GM18520 (cell line): ENCODE measurements around the gene ACTL6B.
"Not testable (repeated sequence)": the region's sequence is repeated elsewhere in the genome, so short reads cannot be mapped to it uniquely, and the experiment has no call there.

Source experiments
- ATAC-seq: cut with Tn5 transposase; IDR thresholded peaks from one replicate; pipeline ENCODE4 v1.9.1; 2021; ENCODE audit not compliant: unreplicated experiment

The ACTL6B gene

DNA sequence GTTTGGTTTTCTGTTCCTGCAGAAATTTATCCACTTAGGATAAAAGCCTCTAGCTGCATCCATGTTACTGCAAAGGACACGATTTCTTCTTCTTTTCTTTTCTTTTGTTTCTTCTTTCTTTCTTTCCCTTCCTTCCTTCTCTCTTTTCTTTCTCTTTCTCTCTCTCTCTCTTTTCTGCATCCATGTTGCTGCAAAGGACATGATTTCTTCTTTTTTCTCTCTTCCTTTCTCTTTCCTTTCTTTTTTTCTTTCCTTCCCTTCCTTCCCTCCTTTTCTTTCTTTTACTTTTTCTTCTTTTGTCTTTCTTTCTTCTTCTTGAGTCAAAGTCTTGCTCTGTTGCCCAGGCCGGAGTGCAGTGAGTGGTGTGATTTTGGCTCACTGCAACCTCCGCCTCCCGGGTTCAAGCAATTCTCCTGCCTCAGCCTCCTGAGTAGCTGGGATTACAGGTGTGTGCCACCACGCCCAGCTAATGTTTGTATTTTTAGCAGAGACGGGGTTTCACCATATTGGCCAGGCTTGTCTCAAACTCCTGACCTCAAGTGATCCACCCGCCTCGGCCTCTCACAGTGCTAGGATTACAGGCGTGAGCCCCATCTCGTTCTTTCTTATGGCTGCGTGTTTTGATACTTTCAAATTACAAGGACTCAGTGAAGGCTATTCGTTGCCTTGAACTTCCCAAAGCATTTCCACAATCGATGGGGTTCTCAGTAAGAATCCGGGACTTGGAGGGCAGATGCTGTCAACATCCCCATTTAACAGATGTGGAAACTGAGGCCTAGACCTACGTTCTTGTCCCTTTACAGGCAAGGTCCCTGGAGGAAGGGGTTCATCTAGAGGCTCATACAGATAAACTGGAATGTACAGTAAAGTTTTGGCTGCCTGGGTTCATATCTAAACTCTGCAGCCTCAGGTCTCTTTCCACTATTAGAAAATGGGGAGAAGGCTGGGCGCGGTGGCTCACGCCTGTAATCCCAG, 15.4 kb upstream of the ACTL6B start:
- ATAC-seq = no peak

DNA sequence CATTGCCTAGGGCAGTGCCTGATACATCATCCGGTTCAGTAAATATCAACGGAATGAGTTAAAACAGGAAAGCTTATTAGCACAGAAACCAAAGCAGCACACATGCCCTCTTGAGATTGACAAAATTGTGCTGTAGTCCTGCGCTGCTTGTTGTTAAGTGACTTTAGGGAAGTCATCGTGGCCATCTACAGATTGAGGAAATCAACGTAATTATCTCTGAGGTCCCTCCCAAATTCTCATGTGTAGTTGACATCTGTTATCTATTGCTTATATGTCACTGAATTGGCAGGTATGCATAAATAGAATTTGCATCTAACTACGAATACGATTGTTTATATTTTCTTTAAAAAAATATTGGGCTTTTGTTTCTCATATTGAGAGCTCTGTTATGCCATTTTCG, 13.8 kb upstream of the ACTL6B start:
- no peak for ATAC-seq

DNA sequence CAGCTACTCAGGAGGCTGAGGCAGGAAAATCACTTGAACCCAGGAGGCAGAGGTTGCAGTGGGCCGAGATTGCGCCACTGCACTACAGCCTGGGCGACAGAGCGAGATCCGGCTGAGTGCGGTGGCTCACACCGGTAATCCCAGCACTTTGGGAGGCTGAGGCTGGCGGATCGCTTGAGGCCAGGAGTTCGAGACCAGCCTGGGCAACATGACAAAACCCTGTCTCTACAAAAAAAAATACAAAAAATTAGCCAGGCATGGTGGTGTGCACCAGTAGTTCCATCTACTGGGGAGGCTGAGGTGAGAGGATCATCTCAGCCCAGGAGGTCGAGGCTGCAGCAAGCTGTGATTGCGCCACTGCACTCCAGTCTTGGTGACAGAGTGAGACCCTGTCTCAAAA, 12.9 kb upstream of the ACTL6B start:
- ATAC-seq = not testable (repeated sequence)

DNA sequence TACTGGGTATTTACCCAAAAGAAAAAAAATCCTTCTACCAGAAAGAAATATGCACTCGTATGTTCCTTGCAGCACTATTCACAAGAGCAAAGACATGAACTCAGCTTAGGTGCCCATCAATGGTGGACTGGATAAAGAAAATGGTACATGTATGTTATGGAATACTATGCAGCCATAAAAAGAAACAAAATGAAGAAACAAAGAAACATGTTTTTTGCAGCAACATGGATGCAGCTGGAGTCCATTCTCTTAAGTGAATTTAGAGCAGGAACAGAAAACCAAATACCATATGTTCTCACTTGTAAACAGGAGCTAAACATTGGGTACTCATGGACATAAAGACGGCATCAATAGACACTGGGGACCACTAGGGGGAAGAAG, 11.8 kb upstream of the ACTL6B start:
- no peak for ATAC-seq

DNA sequence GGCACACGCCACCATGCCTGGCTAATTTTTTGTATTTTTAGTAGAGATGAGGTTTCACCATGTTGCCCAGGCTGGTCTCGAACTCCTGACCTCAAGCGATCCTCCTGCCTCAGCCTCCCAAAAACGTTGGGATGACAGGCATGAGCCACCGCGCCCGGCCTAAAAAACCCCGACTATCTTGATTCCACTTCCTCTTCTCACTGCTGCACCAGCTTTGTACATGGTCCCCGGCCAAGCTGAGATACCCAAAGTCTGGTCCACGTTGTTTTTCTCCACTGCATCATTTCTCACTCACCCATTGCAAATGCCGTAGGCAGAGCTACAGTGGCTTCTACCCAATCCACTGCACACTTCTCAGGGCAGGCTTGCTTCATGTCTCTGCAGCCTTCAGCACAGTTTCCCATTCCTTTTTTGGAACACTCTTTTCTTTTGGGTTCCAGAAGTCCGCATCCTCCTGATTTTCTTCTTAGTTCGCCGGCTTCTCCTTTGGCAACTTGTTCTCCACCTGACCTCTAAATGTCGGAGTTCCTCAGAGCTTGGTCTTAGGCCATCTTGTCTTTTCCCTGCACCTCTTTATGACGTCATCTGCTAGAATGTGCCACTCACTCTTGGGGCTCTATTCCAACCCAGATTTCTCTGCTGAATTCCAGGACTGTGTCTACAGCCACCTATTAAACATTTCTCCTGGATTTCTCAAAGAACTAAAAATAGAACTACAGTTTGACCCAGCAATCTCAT, 11.3 kb upstream of the ACTL6B start:
- ATAC-seq = no peak

DNA sequence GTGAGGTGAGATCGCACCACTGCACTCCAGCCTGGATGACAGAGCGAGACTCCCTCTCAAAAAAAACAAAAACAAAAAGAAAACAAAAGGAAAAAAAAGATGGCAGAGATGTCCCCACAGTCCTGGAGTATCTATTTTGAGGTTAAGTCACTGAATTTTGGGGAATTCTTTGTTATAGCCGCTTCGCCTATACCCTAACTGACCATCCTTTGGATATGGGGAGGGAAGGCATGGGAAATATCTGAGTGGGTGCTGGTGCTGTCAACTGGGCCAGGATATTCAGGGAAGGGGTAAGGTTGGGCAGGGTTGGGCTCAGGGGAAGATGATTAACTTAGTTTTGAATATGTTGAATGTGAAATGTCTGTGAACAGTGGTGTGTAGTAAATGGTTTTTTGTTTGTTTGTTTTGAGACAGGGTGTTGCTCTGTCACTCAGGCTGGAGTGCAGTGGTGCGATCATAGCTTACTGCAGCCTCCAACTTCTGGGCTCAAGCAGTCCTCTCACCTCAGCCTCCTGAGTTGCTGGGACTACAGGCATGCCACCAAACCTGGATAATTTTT, 9.0 kb upstream of the ACTL6B start:
- no peak for ATAC-seq

DNA sequence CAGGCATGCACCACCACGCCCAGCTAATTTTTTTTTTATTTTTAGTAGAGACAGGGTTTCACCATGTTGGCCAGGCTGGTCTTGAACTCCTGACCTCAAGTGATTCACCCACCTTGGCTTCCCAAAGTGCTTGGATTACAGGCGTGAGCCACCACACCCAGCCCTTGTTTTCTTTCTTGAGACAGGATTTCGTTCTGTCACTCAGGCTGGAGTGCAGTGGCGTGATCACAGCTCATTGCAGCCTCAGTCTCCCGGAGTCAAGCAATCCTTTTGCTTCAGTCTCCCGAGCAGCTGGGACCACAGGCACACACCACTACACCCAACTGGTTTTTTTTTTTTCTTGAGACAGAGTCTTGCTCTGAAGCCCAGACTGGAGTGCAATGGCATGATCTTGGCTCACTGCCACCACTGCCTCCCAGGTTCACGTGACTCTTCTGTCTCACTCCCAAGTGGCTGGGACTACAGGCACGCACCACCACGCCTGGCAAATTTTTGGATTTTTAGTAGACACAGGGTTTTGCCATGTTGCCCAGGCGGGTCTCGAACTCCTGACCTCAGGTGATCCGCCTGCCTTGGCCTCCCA, 6.0 kb upstream of the ACTL6B start:
- ATAC-seq = not testable (repeated sequence)

DNA sequence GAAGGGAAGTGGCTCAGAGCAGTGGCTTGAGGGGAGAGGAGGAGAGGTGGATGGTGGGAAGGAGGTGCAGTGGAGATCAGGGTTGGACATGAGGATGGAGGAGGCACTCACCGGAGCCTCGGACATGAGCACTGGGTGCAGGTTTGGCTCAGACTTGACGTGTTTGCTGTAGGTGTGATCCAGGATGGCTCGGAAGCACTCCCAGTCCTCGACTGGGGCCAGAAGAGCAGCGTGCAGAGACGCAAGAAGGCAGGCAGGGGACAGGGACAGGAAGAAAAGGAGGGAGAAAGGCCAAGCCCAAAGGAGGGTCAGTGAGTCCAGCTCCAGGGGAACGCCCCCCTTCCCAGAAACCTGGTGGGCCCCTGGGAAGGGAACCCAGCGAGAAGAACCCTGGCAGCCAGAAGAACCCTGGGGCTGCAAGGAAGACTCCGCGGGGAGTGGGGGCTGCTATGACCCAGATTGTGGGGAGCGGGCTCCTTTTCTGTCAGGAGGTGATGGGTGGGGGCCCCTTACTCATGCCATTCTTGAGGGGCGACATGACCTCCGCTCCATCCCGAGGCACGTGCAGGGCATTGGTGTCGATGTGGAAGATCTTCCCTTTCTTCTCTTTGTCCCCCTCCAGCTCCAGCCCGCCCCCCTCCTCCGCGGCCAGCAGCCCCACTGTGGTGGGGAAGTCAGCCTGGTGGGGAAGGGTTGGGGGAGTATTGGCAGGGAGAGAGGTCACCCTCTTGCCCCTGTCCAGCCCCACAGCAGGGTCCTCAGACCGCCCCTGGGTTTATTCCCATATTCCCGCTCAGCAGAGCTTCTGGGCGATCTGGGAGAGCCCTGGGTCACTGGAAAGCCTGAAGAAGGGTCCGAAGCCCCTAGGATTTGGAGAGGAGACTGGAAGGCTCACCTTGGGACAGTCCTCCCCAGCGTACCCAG, 1.1 kb downstream of the ACTL6B start:
- ATAC-seq = no peak

DNA sequence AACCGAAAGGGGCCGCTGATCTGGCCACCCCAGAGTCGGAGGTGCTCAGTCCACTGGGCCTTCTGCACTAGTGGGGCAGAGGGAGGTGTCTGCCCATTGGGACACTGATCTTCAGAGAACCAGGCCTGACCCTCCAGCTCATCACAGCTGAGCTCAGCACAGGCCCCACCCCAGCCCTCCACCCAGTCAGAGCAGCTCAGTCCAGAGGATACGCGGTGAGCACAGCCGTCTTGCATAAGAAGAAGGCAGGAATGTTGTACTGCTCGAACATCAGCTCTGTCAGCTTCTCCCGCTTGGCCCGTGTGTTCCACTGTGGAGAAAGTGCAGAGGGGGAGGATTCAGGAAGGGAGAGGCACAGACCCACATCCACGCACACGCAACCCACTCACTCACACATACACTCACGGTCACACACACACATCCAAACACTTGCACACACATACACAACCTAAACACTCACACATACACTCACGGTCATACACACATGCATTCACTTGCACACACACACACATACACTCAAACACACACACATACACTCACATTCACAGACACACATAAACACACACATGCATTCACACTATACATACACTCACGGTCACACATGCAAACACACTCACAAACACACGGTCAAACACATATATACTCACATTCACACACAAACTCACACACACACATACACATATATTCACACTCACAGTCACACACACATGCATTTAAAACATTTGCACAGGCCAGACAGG, 6.3 kb downstream of the ACTL6B start:
- no peak for ATAC-seq

DNA sequence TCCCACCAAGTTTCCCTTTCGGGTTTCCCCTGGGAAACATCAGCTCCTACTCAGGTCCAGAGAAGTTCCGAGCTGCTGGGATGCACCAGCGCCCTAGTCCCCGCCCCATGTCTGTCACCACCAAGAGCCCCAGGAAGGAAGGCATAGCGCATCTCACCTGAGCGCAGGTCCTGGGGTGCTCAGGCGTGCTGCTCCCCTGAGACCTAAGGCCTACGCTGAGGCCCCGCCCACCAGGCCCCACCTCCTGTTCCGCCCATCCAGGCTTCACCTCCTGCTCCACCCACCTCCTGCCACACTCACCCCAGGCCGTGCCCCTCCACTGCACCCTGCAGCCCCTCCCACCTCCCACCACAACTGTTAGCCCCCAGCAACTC, 13.7 kb downstream of the ACTL6B start:
- ATAC-seq = no peak

DNA sequence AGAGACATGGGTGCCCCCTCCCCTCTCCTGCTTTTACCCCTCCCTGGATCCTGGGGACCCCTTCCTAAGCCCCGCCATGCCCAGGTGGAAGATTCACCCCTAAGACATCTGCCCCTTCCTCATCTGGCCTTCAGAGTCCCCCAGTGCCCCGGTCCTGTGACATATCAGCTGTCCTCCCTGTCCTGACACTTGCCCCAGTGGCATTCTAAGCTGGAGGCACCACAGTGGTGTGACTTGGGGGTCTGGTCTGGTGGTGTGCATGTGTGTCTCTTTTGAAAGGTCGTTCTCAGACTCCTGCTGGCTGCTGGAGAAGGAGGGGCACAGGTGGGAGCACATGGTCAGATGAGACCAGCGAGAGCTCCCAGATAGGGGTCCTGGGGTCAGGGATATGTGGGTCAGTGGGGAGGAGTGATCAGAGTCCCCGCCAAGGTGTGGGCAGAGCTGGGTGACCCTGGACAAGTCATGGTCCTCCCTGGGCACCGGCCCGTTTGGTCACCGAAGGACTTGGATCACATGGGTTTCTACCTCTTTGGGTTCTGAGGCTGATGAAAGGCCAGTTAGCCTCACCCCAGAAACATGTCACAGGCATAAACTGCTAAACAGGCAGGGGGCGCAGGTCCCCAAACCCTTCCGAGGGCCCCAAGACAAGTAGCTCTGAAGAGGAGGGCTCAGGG, 14.3 kb downstream of the ACTL6B start:
- no peak for ATAC-seq

DNA sequence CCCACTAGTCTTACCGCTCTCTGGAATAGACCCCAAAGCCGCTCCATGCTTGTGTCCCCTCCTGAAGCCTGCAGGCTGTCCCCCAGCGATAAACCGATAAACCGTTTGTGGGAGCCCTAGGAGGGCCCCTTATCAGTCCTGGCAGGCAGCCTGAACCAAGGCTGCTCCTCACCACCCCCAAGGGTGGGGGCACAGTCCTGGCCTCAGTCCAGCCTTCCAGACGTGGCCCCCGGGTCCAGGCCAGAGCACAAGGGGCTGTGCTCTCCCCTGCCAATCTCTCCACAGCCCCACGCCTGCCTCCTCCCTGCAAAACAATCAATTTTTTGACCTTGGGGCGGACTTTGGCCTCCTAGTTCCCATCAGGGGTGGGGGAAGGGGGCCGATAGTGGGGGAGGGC, 14.8 kb downstream of the ACTL6B start, which contains the start of gene TFR2:
Gene TFR2, minus strand, starts transcription at position 90 of the 397 bp plus-strand sequence. Its CDS starts 43 bp downstream, at position 47.
- no peak for ATAC-seq

DNA sequence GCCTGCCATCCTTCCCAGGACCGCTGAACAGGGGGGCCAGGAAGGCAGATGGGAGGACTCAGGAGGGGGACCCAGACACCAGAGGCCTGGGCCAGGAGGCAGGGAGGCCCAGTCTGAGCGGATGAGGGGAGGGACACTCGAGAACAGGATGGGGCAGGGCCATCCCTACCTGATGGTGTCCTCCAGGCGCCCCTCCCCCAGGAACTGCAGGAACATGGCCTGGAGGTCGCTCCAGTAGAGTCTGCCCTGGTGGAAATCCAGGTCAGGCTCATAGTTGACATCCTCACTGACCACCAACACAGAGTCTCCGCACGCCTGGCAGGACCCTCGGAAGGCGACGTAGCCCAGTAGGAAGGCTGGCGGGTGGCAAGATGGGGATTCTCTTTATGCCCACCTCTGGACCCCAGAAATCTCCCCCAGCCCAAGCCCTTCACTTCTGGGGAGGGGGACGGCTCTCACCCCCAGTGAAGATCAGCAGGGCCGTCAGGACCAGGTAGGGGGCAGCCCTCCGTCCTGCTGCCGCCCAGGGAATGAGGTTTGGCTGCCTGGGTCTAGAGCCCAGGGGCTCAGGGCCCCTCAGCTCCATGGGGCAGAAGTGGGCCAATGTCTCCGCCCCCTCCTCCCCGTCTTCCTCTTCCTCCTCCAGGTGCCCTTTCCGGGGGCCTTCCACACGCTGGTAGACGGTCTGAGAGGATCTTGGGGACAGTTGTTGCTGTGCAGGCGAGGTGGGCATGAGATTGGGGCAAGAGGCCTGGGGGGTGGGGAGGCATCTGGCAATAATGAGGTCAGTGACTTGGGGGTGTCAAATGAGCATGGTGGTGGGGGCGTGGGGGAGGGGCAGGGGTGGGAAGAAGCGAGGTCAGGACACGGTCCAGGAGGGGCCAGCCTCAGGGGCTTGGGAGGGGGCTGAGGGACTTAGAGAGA, 15.5 kb downstream of the ACTL6B start:
- no peak for ATAC-seq

DNA sequence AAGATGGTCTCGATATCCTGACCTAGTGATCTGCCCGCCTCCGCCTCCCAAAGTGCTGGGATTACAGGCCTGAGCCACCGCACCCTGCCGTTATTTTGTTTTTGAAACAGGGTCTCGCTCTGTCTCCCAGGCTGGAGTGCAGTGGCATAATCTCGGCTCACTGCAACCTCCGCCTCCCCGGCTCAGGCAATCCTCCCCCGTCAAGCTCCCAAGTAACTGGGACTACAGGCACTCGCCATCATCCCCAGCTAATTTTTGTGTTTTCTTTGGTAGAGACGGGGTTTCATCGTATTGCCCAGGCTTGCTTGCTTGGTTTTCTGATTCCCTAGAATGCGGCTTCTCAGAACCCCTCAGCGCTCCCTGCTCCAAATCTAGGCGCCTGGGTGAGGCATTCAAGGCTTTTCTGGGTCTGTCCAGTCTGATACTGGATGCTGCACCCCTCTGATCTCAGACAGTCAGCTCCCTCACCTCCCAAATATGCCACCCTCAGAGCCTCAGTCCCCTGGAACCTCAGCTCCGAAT, 16.2 kb downstream of the ACTL6B start:
- ATAC-seq = no peak

DNA sequence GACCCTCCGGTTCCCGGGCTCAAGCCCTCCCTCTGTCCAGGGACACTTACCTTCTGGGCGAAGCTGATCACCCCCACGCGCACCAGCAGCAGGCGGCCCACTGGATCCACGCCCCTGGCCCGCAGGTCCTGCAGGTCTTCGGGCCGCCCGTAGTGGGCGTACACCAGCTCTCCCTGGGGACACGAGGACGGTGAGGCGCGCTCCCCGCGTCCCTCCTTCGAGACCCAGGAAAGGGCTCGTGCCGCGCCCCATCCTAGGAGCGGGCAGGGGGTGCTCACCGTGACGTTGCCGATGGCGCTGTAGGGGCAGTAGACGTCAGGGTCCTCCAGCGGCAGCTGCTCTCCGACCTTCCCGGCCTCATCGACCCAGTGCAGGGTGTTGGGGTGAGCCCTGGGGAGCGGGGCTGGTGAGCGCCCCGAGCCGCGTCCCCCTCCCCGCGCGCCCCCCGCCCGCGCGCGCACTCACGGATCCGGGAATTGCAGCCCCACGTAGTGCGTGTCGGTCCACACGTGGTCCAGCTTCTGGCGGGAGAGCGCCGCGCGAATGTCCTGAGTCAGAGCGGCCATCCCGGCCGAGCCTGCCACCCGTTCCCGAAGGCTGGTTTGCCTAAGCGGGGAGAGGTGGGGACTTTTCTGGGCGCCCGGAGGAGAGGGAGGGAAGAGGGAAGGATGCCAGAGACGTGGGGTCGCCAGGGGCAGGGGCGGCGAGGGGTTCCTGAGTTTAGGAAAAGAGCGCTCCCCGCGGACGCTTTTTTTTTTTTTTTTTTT, 23.1 kb downstream of the ACTL6B start:
- no peak for ATAC-seq

DNA sequence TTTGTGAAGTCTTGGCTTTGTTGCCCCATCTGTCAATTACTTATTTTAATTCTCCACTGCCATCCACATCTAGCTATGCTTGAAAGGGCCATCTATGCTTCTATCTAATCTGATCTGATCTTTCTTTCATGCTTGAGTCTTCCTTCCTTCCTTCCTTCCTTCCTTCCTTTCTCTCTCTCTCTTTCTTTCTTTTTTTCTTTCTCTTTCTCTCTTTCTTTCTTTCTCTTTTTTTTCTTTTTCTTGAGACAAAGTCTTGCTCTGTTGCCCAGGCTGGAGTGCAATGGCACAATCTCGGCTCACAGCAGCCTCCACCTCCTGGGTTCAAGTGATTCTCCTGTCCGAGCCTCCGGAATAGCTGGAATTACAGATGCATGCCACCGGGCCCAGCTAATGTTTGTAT, 26.2 kb downstream of the ACTL6B start:
- ATAC-seq = no peak

DNA sequence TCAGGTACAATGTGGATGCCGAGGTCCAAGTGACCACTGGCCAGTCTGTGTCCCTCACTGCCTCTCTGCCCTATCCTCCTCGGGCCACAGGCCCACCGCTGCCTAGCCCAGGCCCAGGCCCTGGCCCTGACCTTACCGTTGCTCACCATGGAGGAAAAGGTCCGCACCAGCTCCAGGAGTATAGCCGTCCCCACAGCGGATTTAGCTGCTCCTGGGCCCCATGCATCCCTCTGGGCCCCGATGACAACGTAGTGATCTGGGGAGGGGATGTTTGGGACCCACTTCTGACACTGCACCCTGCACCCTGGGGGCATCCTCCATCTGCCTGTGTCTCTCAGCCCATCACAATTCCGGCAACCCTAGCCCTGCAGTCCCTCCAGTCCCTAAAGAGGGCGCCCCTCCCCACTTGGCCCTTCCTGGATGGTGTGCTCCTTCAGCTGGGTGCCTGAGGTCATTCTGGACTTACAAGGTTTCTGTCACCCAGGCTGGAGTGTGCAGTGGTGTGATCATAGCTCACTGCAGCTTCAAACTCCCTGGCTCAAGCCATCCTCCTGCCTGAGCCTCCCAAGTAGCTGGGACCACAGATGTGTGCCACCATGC, 27.0 kb downstream of the ACTL6B start:
- no peak for ATAC-seq
